Glutamatergic neuron (in vitro differentiated cells): ENCODE results near the gene HMBS. TPM values are rescaled to one million over a fixed set of nuclear protein-coding genes. Genes with fewer than 3 reads are reported as not detected.

Source experiments
- DNase-seq: peaks from one replicate; pipeline ENCODE4 v3.0.0; 2022
- H3K27ac Mint-ChIP-seq: one replicate; pipeline ENCODE4 v1.8.0; 2020; ENCODE audit warnings: mild to moderate bottlenecking, mixed read lengths, inconsistent platforms; ENCODE audit not compliant: unreplicated experiment
- H3K27me3 Mint-ChIP-seq: one replicate; pipeline ENCODE4 v1.8.0; 2020; ENCODE audit warnings: mild to moderate bottlenecking, moderate library complexity, mixed read lengths, inconsistent platforms; ENCODE audit not compliant: unreplicated experiment
- H3K36me3 Mint-ChIP-seq: one replicate; pipeline ENCODE4 v1.8.0; 2020; ENCODE audit warnings: mild to moderate bottlenecking, mixed read lengths, inconsistent platforms; ENCODE audit not compliant: unreplicated experiment
- H3K4me1 Mint-ChIP-seq: one replicate; pipeline ENCODE4 v1.8.0; 2020; ENCODE audit warnings: mild to moderate bottlenecking, low read depth, mixed read lengths, inconsistent platforms; ENCODE audit not compliant: unreplicated experiment
- H3K4me3 Mint-ChIP-seq: one replicate; pipeline ENCODE4 v1.8.0; 2020; ENCODE audit warnings: mild to moderate bottlenecking, mixed read lengths, inconsistent platforms; ENCODE audit not compliant: unreplicated experiment
- H3K9me3 Mint-ChIP-seq: one replicate; pipeline ENCODE4 v1.8.0; 2020; ENCODE audit warnings: mild to moderate bottlenecking, moderate library complexity, mixed read lengths, inconsistent platforms; ENCODE audit not compliant: unreplicated experiment
- CTCF ChIP-seq: fragments of 200-600 bp; sonication (generic); IDR thresholded peaks from one replicate; pipeline ENCODE4 v1.5.0; 2021; ENCODE audit not compliant: partially characterized antibody, unreplicated experiment
- total RNA-seq: library from RNA; stranded (reverse); fragmentation: NEBNext Ultra II Directional; extraction: Animal tissue kit (Norgen Biotek cat#: 25700); gene quantifications from one replicate; pipeline ENCODE4 v1.2.1, GENCODE V29; 2021; ENCODE audit not compliant: unreplicated experiment

Gene HMBS
- total RNA-seq, 1 donor from 2014 or later = 30.4 TPM

GRCh38 chr11:119091178-119091577 lies 6.5 kb downstream of the HMBS start:
- no peak for TF ChIP-seq CTCF
- no peak for DNase-seq
- Mint-ChIP-seq H3K4me3 (no peak overlapping the region), H3K36me3 (no peaks in the 10 kb centered on the region), H3K4me1 (peaks cover 11% of the 10 kb centered on the region), H3K27ac (peak overlapping the region; percentile 52), H3K27me3 (peaks cover 6% of the 10 kb centered on the region), H3K9me3 (peaks cover 9% of the 10 kb centered on the region)

- no peaks in the 10 kb centered on the region for H3K36me3 Mint-ChIP-seq
- peak overlapping the region; percentile 65 for H3K4me3 Mint-ChIP-seq
- H3K27ac Mint-ChIP-seq = peak overlapping the region; percentile 59
- peaks cover 11% of the 10 kb centered on the region for H3K4me1 Mint-ChIP-seq
- H3K27me3 Mint-ChIP-seq = peaks cover 9% of the 10 kb centered on the region
- no peak for TF ChIP-seq CTCF
- no peak for DNase-seq
- peaks cover 9% of the 10 kb centered on the region for H3K9me3 Mint-ChIP-seq
Observed at GRCh38 chr11:119091966-119092879, 7.5 kb downstream of the HMBS start.

- H3K9me3 Mint-ChIP-seq = peaks cover 9% of the 10 kb centered on the region
- DNase-seq = no peak
- no peaks in the 10 kb centered on the region for H3K36me3 Mint-ChIP-seq
- H3K4me3 Mint-ChIP-seq = peak overlapping the region; percentile 86
- H3K27me3 Mint-ChIP-seq = peaks cover 9% of the 10 kb centered on the region
- TF ChIP-seq CTCF = no peak
- peak overlapping the region; percentile 75 for H3K27ac Mint-ChIP-seq
- peaks cover 11% of the 10 kb centered on the region for H3K4me1 Mint-ChIP-seq
Observed at GRCh38 chr11:119092880-119093842, 8.5 kb downstream of the HMBS start.

GRCh38 chr11:119093942-119094815 lies 9.5 kb downstream of the HMBS start:
- DNase-seq = peak; percentile 50
- peaks cover 9% of the 10 kb centered on the region for H3K27me3 Mint-ChIP-seq
- no peak for TF ChIP-seq CTCF
- H3K36me3 Mint-ChIP-seq = no peaks in the 10 kb centered on the region
- peaks cover 9% of the 10 kb centered on the region for H3K9me3 Mint-ChIP-seq
- peak overlapping the region; percentile 87 for H3K4me3 Mint-ChIP-seq
- peak overlapping the region; percentile 81 for H3K27ac Mint-ChIP-seq
- peaks cover 11% of the 10 kb centered on the region for H3K4me1 Mint-ChIP-seq
